Effector memory CD4-positive, alpha-beta T cell (primary cell): Measurements from ENCODE around the gene PCBP2.
"Not testable (repeated sequence)": the region's sequence is repeated elsewhere in the genome, so short reads cannot be mapped to it uniquely, and the experiment has no call there.

Source experiments
- DNase-seq, 3 donors: peaks; one replicate each; pipeline ENCODE4 v3.0.0-alpha.2; 2020
- H3K27ac ChIP-seq: 2 replicates; pipeline ENCODE4 v1.7.0; 2013; ENCODE audit warnings: mild to moderate bottlenecking, low read length, moderate library complexity; ENCODE audit not compliant: insufficient read depth, poor library complexity, severe bottlenecking
- H3K27me3 ChIP-seq: replicated peaks from 2 replicates; pipeline ENCODE4 v1.7.0; 2013; ENCODE audit warnings: mild to moderate bottlenecking, low read length; ENCODE audit not compliant: insufficient read depth, control insufficient read depth, poor library complexity, severe bottlenecking
- H3K36me3 ChIP-seq: 2 replicates; pipeline ENCODE4 v1.7.0; 2013; ENCODE audit warnings: mild to moderate bottlenecking, low read length, moderate library complexity; ENCODE audit not compliant: control insufficient read depth, insufficient read depth
- H3K4me1 ChIP-seq: 2 replicates; pipeline ENCODE4 v1.7.0; 2013; ENCODE audit warnings: low read length, mild to moderate bottlenecking; ENCODE audit not compliant: control insufficient read depth, insufficient read depth, poor library complexity, severe bottlenecking
- H3K4me3 ChIP-seq: 2 replicates; pipeline ENCODE4 v1.7.0; 2013; ENCODE audit warnings: low read length, low read depth, mild to moderate bottlenecking; ENCODE audit not compliant: insufficient read depth, poor library complexity, severe bottlenecking
- H3K9me3 ChIP-seq: 2 replicates; pipeline ENCODE4 v1.7.0; 2013; ENCODE audit warnings: mild to moderate bottlenecking, low read length, moderate library complexity; ENCODE audit not compliant: control insufficient read depth

PCBP2 gene

DNA sequence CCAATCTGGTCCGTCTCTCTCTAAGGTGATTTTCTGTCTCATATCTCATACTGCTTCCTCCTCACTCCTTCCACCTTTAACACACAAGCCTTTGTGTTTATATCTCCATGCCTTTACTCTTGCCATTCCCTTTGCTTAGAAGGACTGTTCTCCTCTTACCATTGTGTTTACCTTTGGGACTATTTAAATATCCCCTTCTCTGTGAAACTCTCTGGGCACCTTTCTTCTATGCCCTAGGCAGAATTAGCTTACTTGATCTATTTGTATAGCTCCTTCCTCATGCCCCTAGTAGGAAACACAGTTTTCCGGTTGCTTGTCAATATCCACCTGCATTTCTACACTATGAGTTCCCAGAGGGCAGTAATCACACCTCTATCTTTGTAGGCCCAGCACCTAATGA, 32.1 kb upstream of the PCBP2 start:
- Histone ChIP-seq H3K4me3 (no peak overlapping the region), H3K9me3 (no peaks in the 10 kb centered on the region), H3K4me1 (peaks cover 4% of the 10 kb centered on the region), H3K36me3 (no peaks in the 10 kb centered on the region), H3K27ac (no peak overlapping the region), H3K27me3 (no peaks in the 10 kb centered on the region)
- DNase-seq, result no peak

DNA sequence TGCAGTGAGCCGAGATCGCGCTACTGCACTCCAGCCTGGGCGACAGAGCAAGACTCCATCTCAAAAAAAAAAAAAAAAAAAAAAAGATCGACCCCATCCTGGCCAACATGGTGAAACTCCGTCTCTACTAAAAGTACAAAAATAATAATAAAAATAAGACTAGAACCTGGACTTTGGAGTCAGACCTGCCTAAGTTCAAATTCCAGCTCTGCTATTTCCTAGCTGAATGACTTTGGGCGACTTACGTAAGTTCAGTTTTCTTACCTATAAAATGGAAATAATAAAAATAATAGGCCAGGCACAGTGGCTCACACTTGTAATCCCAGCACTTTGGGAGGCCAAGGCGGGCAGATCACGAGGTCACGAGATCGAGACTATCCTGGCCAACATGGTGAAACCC, 29.7 kb upstream of the PCBP2 start:
- H3K27ac ChIP-seq, H3K4me1 ChIP-seq, DNase-seq, H3K27me3 ChIP-seq, H3K9me3 ChIP-seq, H3K4me3 ChIP-seq, H3K36me3 ChIP-seq: not testable (repeated sequence)

DNA sequence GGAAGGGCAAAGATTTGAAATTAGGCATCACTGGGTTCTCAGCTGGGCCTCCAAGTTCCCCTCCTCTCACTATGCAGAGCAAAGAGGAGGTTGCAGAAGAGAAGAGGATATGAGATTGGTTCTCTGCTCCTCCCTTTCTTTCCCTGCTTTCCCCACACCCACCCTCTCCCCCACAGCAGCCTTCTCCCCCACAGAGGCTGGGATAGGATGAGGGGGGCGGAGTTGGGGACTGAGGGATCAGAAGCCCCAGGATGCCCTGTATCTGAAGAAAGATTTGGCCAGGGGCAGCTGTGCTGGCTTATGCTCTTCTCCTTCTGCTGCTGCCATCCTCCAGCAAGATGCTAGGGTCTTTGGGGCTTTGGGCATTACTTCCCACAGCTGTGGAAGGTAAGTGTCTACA, 28.3 kb upstream of the PCBP2 start, which contains the start of gene AMHR2:
Gene AMHR2 (plus strand): TSS at position 259 of the 400 bp plus-strand sequence. CDS start 80 bp downstream, at position 339.
- no peak for DNase-seq
- no peaks in the 10 kb centered on the region for H3K9me3 ChIP-seq
- no peaks in the 10 kb centered on the region for H3K36me3 ChIP-seq
- peaks cover 4% of the 10 kb centered on the region for H3K4me1 ChIP-seq
- no peak within 1 kb of the TSS for H3K4me3 ChIP-seq
- no peak within 1 kb of the TSS for H3K27ac ChIP-seq
- no peaks in the 10 kb centered on the region for H3K27me3 ChIP-seq

DNA sequence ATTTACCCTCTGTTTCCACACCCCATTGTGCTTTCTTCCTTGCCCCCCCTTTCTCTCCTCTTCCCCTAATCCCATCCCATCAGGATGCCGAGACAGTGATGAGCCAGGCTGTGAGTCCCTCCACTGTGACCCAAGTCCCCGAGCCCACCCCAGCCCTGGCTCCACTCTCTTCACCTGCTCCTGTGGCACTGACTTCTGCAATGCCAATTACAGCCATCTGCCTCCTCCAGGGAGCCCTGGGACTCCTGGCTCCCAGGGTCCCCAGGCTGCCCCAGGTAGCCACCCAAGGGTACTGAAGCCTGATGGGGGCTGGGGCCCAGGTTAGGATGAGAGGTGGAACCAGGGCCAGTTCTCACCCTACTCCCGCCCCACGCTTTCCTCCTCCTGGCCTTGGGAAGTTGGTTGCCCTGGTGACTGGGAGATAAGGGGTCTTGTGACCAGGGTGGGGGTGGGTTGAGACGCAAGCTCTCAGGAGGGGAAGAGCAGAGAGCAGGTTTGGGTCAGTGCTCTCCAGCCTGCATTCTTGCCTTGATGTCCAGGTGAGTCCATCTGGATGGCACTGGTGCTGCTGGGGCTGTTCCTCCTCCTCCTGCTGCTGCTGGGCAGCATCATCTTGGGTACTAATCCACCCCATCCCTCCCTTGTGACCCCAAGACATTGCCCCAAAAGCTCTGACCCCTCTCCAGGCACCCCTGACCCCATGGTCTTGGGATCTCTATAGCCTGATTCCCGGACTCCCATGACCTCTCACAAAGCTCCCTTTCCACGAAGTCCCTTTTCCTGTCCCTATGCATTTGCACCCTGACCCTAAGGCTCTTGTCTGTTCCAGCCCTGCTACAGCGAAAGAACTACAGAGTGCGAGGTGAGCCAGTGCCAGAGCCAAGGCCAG, 27.0 kb upstream of the PCBP2 start:
- Histone ChIP-seq H3K27ac (no peak overlapping the region), H3K4me1 (peaks cover 4% of the 10 kb centered on the region), H3K4me3 (no peak overlapping the region), H3K36me3 (no peaks in the 10 kb centered on the region), H3K9me3 (no peaks in the 10 kb centered on the region), H3K27me3 (no peaks in the 10 kb centered on the region)
- no peak for DNase-seq

DNA sequence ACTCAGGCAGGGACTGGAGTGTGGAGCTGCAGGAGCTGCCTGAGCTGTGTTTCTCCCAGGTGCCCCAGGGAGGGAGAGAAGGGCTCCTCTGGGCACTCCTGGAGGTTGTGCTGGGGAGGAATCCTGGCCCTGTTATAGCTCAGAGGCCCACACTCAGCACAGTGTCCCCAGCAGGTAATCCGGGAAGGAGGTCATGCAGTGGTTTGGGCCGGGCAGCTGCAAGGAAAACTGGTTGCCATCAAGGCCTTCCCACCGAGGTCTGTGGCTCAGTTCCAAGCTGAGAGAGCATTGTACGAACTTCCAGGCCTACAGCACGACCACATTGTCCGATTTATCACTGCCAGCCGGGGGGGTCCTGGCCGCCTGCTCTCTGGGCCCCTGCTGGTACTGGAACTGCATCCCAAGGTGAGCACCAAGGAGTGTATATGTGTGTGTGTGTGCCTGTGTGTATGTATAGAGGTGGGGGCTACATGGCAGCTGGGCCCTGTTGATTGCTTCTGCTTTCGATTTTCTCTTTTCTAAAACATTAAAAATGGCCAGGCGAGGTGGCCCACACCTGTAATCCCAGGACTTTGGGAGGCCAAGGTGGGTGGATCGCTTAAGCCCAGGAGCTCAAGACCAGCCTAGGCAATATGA, 26.3 kb upstream of the PCBP2 start:
- H3K4me3 ChIP-seq, result no peak overlapping the region
- H3K9me3 ChIP-seq, result no peaks in the 10 kb centered on the region
- peaks cover 4% of the 10 kb centered on the region for H3K4me1 ChIP-seq
- H3K27ac ChIP-seq, result no peak overlapping the region
- no peaks in the 10 kb centered on the region for H3K36me3 ChIP-seq
- H3K27me3 ChIP-seq, result no peaks in the 10 kb centered on the region
- DNase-seq, result no peak

DNA sequence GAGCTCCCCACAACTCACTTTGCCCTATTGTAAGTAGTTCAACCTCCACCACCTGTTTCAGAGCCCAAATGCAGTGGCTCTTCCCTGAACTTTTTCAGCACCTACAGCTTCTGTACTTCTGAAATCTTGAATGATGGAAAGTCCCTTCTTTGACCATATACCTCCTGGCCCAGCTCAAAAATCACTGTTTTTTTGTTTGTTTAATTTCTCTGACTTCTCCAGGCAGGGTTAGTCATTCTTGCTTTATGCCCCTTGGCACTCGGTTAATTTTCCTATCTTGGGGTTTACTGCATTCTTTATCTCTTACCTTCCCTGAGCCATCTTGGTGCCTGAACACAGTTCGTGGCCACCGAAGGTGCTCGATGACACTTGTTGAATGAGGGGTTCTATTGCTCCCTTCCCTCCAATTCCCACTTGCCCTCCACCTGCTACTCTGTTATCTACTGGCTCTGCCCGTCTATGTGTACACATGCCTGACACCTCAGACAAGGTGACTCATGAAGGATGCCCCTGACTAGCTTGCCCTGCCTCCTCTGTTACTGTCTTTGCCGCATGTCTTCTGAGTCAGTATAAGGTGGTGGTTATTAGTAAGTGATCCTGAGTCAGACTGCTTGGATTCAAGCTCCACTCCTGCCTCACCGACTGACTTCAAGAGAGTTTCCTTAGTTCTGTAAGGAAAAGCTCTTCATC, 23.9 kb upstream of the PCBP2 start:
- no peaks in the 10 kb centered on the region for H3K4me1 ChIP-seq
- no peak overlapping the region for H3K4me3 ChIP-seq
- no peak for DNase-seq

DNA sequence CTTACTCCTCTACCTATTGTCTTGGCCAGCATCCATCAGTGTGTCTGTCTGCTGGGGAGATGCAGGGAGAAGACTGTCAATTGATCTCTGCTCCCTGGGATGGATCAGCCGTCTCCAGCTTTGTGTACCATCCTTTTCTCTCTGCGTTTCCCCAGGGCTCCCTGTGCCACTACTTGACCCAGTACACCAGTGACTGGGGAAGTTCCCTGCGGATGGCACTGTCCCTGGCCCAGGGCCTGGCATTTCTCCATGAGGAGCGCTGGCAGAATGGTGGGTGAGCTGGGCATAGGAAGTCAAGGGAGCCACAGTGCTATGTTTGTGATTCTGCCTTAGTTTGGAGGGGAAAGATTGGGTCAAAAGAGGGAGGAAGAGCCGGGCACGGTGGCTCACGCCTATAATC, 23.2 kb upstream of the PCBP2 start:
- no peaks in the 10 kb centered on the region for H3K27me3 ChIP-seq
- no peak for DNase-seq
- H3K4me3 ChIP-seq, result no peak overlapping the region
- no peaks in the 10 kb centered on the region for H3K36me3 ChIP-seq
- no peaks in the 10 kb centered on the region for H3K4me1 ChIP-seq
- no peak overlapping the region for H3K27ac ChIP-seq
- H3K9me3 ChIP-seq, result no peaks in the 10 kb centered on the region

More for the DNA sequence above, 23.9 kb upstream of the PCBP2 start:
- Histone ChIP-seq H3K36me3 (no peaks in the 10 kb centered on the region), H3K9me3 (no peaks in the 10 kb centered on the region), H3K27ac (no peak overlapping the region), H3K27me3 (no peaks in the 10 kb centered on the region)

DNA sequence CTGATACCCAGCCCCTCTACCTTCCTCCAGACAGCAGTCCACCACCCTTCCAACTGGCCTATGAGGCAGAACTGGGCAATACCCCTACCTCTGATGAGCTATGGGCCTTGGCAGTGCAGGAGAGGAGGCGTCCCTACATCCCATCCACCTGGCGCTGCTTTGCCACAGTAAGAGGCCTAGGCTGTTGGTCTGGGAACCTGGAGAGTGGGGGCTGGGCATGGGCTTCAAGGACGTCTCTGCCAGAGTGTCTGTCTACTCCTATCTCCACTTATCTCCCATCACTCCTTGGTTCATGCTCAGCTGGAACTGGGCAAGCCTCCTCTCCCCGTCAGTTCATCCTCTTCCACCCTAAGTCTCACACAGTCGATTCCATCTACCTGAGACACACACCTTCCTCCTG, 21.8 kb upstream of the PCBP2 start:
- H3K27ac ChIP-seq, result no peak overlapping the region
- H3K36me3 ChIP-seq, result no peaks in the 10 kb centered on the region
- H3K9me3 ChIP-seq, result no peaks in the 10 kb centered on the region
- no peak for DNase-seq
- H3K27me3 ChIP-seq, result no peaks in the 10 kb centered on the region
- no peaks in the 10 kb centered on the region for H3K4me1 ChIP-seq
- H3K4me3 ChIP-seq, result no peak overlapping the region

DNA sequence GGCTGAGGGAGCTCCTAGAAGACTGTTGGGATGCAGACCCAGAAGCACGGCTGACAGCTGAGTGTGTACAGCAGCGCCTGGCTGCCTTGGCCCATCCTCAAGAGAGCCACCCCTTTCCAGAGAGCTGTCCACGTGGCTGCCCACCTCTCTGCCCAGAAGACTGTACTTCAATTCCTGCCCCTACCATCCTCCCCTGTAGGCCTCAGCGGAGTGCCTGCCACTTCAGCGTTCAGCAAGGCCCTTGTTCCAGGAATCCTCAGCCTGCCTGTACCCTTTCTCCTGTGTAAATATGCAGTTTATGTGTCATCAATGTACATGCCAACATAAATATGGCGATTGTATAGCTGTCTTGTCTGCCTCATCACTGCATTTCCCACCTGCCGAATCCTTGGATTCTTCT, 20.7 kb upstream of the PCBP2 start:
- no peaks in the 10 kb centered on the region for H3K36me3 ChIP-seq
- H3K4me3 ChIP-seq, result no peak overlapping the region
- no peaks in the 10 kb centered on the region for H3K9me3 ChIP-seq
- no peaks in the 10 kb centered on the region for H3K4me1 ChIP-seq
- no peaks in the 10 kb centered on the region for H3K27me3 ChIP-seq
- H3K27ac ChIP-seq, result no peak overlapping the region
- DNase-seq, result no peak

DNA sequence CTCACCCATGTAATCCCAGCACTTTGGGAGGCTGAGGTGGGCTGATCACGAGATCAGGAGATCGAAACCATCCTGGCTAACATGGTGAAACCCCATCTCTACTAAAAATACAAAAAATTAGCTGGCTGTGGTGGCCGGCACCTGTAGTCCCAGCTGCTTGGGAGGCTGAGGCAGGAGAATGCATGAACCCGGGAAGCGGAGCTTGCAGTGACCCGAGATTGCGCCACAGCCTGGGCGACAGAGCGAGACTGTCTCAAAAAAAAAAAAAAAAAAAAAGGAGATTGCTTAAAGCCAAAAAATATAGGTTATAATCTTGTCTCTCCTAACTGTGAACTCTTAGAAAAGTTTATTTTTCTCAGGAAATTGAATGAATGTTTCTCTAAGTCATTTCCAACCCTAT, 16.6 kb upstream of the PCBP2 start:
- not testable (repeated sequence) for H3K4me1 ChIP-seq, H3K4me3 ChIP-seq, H3K9me3 ChIP-seq, H3K36me3 ChIP-seq, H3K27ac ChIP-seq, DNase-seq, H3K27me3 ChIP-seq
